ENCODE data around the gene POLE3. TPM values are rescaled to one million over a fixed set of nuclear protein-coding genes. Genes with fewer than 3 reads are reported as not detected.
A peak's percentile ranks its signal among the peaks of the same experiment; 100 is the strongest.
"Not testable (repeated sequence)": the region's sequence is repeated elsewhere in the genome, so short reads cannot be mapped to it uniquely, and the experiment has no call there.

POLE3 gene
- total RNA-seq (2014; rRNA removed; shearing (Covaris generic); ENCODE audit: low replicate concordance) = 81.1 and 97.9 TPM in 2 replicates

- Histone ChIP-seq H3K27me3 (no peaks in the 10 kb centered on the region), H3K4me3 (peak within 1 kb of the TSS; percentile 70), H3K36me3 (peaks cover 27% of the 10 kb centered on the region), H3K9me3 (no peaks in the 10 kb centered on the region)
- DNase-seq = peak; percentile 94
Measured at GRCh38 chr9:113410207-113410864, at the start of gene POLE3, which contains the start of gene C9orf43. TSS of gene POLE3 (minus strand) at chr9:113410675. CDS start at chr9:113410293, 382 bp downstream. TSS of gene C9orf43 (plus strand) at chr9:113410747. CDS start at chr9:113413494, 2,747 bp downstream.

DNA sequence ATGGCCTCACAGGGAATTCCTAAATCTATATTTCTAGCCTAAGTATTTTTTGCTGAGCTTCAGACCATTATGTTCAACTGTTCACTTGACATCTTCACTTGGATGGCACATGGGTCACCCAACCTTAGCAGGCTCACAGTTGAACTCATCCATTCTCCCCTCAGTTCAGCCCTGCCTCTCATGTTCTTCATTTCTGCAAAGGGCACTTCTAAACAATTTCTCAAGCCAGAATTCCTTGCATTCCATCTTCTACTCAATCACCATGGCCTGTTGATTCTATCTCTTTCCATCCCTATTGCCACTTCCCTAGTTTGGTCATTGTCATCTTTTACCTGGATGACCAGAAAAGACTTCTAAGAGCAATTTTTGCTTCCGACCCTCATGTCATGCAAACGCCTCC lies 45.8 kb upstream of the POLE3 start:
- H3K4me3 ChIP-seq = no peak overlapping the region
- H3K9me3 ChIP-seq = no peaks in the 10 kb centered on the region
- no peaks in the 10 kb centered on the region for H3K27me3 ChIP-seq
- no peaks in the 10 kb centered on the region for H3K36me3 ChIP-seq
- no peak for DNase-seq

GRCh38 chr9:113454914-113455761 lies 44.7 kb upstream of the POLE3 start:
- Histone ChIP-seq H3K4me3 (no peak overlapping the region), H3K36me3 (no peaks in the 10 kb centered on the region), H3K9me3 (no peaks in the 10 kb centered on the region), H3K27me3 (no peaks in the 10 kb centered on the region)
- peak; percentile 87 for DNase-seq

DNA sequence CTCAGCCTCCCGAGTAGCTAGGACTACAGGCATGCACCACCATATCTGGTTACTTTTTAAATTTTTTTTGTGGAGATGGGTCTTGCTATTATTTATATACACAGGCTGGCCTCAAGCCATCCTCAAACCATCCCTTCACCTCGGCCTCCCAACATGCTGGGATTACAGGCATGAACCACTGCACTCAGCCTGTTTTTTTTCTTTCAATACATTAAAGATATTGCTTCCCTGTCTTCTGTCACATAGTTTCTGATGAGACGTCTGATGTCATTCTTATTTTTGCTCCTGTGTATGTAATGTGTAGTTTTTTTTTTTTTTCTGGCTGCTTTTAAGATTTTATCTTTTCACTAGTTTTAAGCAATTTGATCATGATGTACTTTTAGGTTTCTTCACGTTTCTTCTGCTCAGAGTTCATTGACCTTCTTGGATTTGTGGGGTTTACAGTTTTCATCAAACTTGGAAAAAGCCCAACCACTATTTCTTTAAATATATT lies 41.7 kb upstream of the POLE3 start:
- no peaks in the 10 kb centered on the region for H3K27me3 ChIP-seq
- no peak overlapping the region for H3K4me3 ChIP-seq
- H3K9me3 ChIP-seq = no peaks in the 10 kb centered on the region
- no peak for DNase-seq
- no peaks in the 10 kb centered on the region for H3K36me3 ChIP-seq

DNA sequence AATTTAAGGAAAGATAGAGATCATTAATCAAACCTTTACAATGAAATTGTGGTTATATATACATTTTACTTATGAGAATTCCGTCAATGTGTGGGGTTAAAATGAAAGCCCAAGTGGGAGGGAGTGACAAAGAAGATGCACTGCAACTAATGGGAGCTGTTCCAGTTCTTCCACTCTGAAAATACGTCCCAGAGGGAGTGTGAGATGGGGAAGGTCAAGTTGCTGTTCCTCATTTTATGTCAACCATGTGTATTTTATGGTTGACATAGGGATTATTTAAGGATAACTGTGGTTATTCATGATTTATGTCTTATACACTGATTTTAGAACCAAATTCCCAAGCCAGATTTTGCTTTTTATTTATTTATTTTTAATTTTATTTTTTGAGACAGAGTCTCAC lies 38.9 kb upstream of the POLE3 start:
- Histone ChIP-seq H3K36me3 (no peaks in the 10 kb centered on the region), H3K9me3 (no peaks in the 10 kb centered on the region), H3K27me3 (no peaks in the 10 kb centered on the region), H3K4me3 (no peak overlapping the region)
- no peak for DNase-seq

DNA sequence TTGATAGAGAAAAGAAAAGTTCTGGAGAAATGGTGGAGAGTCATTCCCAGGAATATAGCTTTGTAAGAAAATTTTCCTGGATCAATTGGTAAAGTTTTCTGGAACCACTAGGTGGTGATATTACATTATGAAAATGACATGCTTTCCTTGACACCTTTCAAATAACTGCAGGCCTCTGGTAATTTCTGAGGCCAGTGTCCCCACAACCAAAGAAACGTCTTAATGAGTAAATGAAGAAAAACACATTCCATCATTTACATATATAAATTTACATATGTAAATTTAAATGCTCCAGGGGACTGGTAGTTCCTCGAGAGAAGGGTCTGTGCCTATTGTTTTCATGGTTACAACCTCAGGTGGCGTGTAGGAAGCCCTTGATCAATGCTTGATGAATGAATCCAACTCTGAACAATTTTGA lies 35.9 kb upstream of the POLE3 start:
- H3K4me3 ChIP-seq = no peak overlapping the region
- no peaks in the 10 kb centered on the region for H3K9me3 ChIP-seq
- DNase-seq = no peak
- H3K27me3 ChIP-seq = no peaks in the 10 kb centered on the region
- no peaks in the 10 kb centered on the region for H3K36me3 ChIP-seq

- H3K4me3 ChIP-seq = no peak overlapping the region
- H3K9me3 ChIP-seq = no peaks in the 10 kb centered on the region
- H3K36me3 ChIP-seq = no peaks in the 10 kb centered on the region
- DNase-seq = no peak
- no peaks in the 10 kb centered on the region for H3K27me3 ChIP-seq
Measured at GRCh38 chr9:113444736-113445135, 34.3 kb upstream of the POLE3 start.

DNA sequence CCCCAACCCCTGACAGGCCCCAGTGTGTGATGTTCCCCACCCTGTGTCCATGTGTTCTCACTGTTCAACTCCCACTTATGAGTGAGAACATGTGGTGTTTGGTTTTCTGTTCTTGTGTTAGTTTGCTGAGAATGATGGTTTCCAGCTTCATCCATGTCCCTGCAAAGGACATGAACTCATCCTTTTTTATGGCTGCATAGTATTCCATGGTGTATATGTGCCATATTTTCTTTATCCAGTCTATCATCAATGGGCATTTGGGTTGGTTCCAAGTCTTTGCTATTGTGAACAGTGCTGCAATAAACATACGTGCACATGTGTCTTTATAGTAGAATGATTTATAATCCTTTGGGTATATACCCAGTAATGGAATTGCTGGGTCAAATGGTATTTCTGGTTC lies 27.2 kb upstream of the POLE3 start:
- not testable (repeated sequence) for H3K27me3 ChIP-seq, H3K36me3 ChIP-seq, H3K9me3 ChIP-seq, H3K4me3 ChIP-seq, DNase-seq

GRCh38 chr9:113436728-113437515 lies 26.4 kb upstream of the POLE3 start:
- Histone ChIP-seq H3K36me3 (no peaks in the 10 kb centered on the region), H3K9me3 (no peaks in the 10 kb centered on the region; the same call in none of the 2 replicates), H3K4me3 (no peak overlapping the region), H3K27me3 (no peaks in the 10 kb centered on the region)
- DNase-seq = no peak

DNA sequence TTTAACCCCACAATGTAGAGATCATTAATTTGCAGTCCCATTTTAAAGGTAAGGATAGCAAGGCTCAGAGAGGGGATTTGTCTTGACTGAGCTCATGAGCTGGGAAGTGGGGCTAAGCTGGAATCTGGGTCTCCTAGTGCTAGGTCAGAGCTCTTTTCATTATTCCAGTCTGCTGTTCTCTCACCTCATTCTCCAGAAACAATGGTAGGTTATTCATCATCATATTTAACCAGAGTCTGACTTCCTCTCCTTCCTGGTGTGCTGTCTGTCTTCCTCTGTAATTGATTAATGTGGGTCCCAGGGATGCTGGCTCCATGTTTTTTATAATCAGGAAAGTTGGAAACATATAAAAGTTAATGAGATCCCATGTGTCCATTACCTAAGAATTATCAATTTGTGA lies 20.7 kb upstream of the POLE3 start:
- DNase-seq = no peak

GRCh38 chr9:113428062-113428615 lies 17.7 kb upstream of the POLE3 start:
- no peak for DNase-seq
- Histone ChIP-seq H3K36me3 (no peaks in the 10 kb centered on the region), H3K4me3 (no peak overlapping the region), H3K9me3 (no peaks in the 10 kb centered on the region), H3K27me3 (no peaks in the 10 kb centered on the region)

More for the DNA sequence above, 20.7 kb upstream of the POLE3 start:
- Histone ChIP-seq H3K4me3 (no peak overlapping the region), H3K36me3 (no peaks in the 10 kb centered on the region), H3K27me3 (no peaks in the 10 kb centered on the region), H3K9me3 (no peaks in the 10 kb centered on the region)

GRCh38 chr9:113427629-113428028 lies 17.2 kb upstream of the POLE3 start:
- Histone ChIP-seq H3K4me3 (no peak overlapping the region), H3K27me3 (no peaks in the 10 kb centered on the region), H3K36me3 (no peaks in the 10 kb centered on the region), H3K9me3 (no peaks in the 10 kb centered on the region)
- no peak for DNase-seq

- DNase-seq = no peak
- H3K4me3 ChIP-seq = no peak overlapping the region
- no peaks in the 10 kb centered on the region for H3K36me3 ChIP-seq
- H3K9me3 ChIP-seq = no peaks in the 10 kb centered on the region
- H3K27me3 ChIP-seq = no peaks in the 10 kb centered on the region
Measured at GRCh38 chr9:113426701-113427100, 16.2 kb upstream of the POLE3 start.

GRCh38 chr9:113425072-113425471 lies 14.6 kb upstream of the POLE3 start:
- Histone ChIP-seq H3K4me3 (no peak overlapping the region), H3K36me3 (no peaks in the 10 kb centered on the region), H3K27me3 (no peaks in the 10 kb centered on the region), H3K9me3 (no peaks in the 10 kb centered on the region)
- no peak for DNase-seq

GRCh38 chr9:113421726-113422125 lies 11.3 kb upstream of the POLE3 start:
- DNase-seq = no peak
- H3K4me3 ChIP-seq = no peak overlapping the region

DNA sequence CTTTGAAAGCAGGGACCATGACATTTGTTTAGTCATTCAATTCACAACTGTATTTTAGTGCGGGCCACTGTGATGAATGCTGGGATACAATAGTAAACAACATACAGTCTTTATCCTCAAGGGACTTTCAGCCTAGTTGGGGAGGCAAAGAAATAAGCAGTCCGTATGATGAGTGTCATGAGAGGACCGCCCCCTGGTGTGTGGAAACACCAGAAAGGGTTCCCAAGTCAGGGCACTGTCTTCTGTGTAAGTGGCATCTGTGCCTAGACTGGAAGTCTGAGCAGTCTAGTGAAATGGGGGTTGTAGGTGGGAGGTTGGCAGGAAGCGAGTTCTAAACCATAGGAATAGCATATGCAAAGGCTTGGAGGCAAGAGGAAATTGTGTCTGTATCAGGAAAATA lies 6.9 kb upstream of the POLE3 start:
- no peaks in the 10 kb centered on the region for H3K9me3 ChIP-seq
- DNase-seq = no peak
- H3K36me3 ChIP-seq = no peaks in the 10 kb centered on the region
- H3K4me3 ChIP-seq = no peak overlapping the region
- H3K27me3 ChIP-seq = no peaks in the 10 kb centered on the region

More at GRCh38 chr9:113421726-113422125, 11.3 kb upstream of the POLE3 start:
- H3K27me3 ChIP-seq = no peaks in the 10 kb centered on the region
- H3K36me3 ChIP-seq = no peaks in the 10 kb centered on the region
- H3K9me3 ChIP-seq = no peaks in the 10 kb centered on the region
